ENCODE results near the gene CHD5. TPM values are rescaled to one million over a fixed set of nuclear protein-coding genes. Genes with fewer than 3 reads are reported as not detected.

Gene CHD5
- total and polyA plus RNA-seq, 9 donors: 0.09 to 0.26 (median 0.19) TPM

DNA sequence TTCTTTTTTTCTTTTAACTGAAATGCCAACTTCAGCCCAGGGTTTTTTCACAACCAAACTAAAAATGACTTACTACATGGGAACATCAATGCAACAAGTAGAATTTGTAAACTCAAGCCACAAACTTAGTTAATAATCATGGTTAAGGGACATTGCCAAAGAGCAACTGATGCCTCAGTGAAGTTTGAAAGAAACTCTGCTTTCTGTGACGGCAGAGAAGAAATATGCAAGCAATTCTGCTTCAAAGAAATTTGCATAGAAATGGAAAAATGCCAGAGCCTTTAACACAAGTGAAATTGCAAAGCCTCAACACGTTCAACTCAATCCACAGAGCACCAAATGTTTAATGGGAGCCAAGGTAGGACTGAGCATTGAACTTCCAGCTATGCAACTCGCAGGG, 5.0 kb upstream of the CHD5 start:
- H3K9me3 ChIP-seq (replicated peaks; ENCODE audit: control insufficient read depth, low read depth, low read length): no peaks in the 10 kb centered on the region
- H3K36me3 ChIP-seq (ENCODE audit: control insufficient read depth, insufficient read depth, low read length): peaks cover 35% of the 10 kb centered on the region
- H3K4me3 ChIP-seq (ENCODE audit: low read length): no peak overlapping the region
- H3K4me1 ChIP-seq (ENCODE audit: control insufficient read depth, insufficient read depth, low read length): peaks cover 9% of the 10 kb centered on the region
- DNase-seq: no peak
- peaks cover 28% of the 10 kb centered on the region for H3K27me3 ChIP-seq (ENCODE audit: control insufficient read depth, insufficient read depth, low read length)
- 56% methylated on average over 2 of the region's 3 CpGs for WGBS (ENCODE audit: insufficient coverage)
- H3K27ac ChIP-seq (ENCODE audit: low read length): no peak overlapping the region

DNA sequence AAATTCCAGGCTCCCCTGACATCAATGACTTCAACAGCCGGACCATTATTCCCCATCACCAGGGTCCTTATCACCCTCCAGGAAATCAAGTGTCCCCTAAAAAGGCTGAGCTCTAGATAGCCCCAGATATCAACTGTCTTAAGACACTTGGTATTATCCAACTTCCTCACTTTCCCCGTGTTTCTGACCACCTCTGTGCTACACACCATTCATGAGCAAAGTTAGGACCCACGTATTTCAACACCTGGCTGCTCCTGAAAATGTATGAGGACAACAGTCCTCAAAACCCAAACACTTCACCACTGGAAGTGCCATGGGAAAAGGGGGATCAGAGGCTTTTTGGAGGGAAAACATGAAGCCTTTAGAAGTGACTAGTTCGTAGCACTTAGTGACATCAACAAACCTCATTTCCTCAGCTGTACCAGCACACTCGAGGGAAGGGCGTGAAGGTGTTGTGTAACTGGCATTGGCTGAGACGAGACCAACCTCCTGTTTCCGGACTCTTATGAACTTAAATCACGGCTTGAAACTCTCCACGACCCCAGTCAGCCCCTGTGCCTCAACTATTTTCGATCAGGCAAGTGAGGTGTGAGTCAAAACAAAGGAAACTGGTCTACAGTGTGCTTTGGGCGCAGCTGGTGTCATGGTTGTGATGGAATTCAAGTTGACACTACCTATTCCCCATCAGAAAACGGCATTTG, 4.1 kb upstream of the CHD5 start:
- Histone ChIP-seq H3K4me3 (ENCODE audit: low read length) (no peak overlapping the region), H3K4me1 (ENCODE audit: control insufficient read depth, insufficient read depth, low read length) (peaks cover 9% of the 10 kb centered on the region), H3K36me3 (ENCODE audit: control insufficient read depth, insufficient read depth, low read length) (peaks cover 29% of the 10 kb centered on the region), H3K27ac (ENCODE audit: low read length) (no peak overlapping the region), H3K9me3 (replicated peaks; ENCODE audit: control insufficient read depth, low read depth, low read length) (no peaks in the 10 kb centered on the region), H3K27me3 (ENCODE audit: control insufficient read depth, insufficient read depth, low read length) (peaks cover 29% of the 10 kb centered on the region)
- 81% methylated on average over 6 of the region's 13 CpGs for WGBS (ENCODE audit: insufficient coverage)
- no peak for DNase-seq

DNA sequence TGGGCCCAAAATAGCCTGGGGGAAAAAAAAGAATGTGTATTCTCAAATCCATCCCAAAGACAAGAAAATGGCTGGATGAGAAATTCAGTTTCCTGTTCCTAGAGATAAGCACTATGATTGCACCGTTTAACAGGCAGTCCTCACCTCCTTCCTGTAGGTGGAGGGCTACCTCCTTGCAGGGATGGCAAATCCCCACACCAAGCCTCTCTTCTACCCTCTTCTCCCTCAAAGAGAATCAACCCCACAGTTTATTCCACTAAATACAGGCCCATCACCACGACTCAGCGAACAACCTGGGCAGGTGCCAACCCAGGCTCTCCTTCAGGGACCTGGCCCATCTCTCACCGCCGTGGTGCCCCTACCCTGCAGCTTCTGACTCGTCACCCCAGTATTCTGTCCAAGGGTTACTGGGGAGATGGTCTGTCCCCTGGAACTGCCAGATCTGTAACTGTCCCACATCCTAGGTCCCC, 3.4 kb upstream of the CHD5 start:
- DNase-seq: no peak
- no peaks in the 10 kb centered on the region for H3K9me3 ChIP-seq (replicated peaks; ENCODE audit: control insufficient read depth, low read depth, low read length)
- H3K4me3 ChIP-seq (ENCODE audit: low read length): no peak overlapping the region
- H3K27me3 ChIP-seq (ENCODE audit: control insufficient read depth, insufficient read depth, low read length): peaks cover 36% of the 10 kb centered on the region
- peaks cover 23% of the 10 kb centered on the region for H3K36me3 ChIP-seq (ENCODE audit: control insufficient read depth, insufficient read depth, low read length)
- peaks cover 15% of the 10 kb centered on the region for H3K4me1 ChIP-seq (ENCODE audit: control insufficient read depth, insufficient read depth, low read length)
- 60% methylated on average over 2 of the region's 6 CpGs for WGBS (ENCODE audit: insufficient coverage)
- H3K27ac ChIP-seq (ENCODE audit: low read length): no peak overlapping the region

DNA sequence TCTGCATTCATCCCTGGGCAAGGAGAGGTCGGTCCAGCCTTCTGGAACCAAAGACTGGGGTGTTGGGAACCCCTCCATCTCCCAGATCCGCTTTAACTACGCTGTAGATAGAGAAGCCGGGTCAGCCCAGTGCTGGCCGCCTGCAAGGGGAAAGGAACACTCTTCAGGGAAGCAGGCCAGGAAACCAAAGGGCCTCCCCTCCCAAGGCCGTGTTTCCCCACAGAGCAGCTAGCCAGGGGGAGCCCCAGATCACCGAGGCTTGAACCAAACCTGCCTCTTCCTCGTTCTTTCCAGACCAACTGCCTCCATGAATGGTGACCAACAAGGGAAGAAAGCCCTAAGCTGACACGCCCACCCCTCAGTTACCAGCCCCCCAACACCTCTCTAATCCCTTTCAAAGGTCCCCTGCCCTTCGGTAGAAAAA, 1.2 kb upstream of the CHD5 start:
- H3K27me3 ChIP-seq (ENCODE audit: control insufficient read depth, insufficient read depth, low read length): peaks cover 58% of the 10 kb centered on the region
- H3K36me3 ChIP-seq (ENCODE audit: control insufficient read depth, insufficient read depth, low read length): peaks cover 10% of the 10 kb centered on the region
- peak; percentile 31 for DNase-seq
- 0% methylated on average over 4 of the region's 10 CpGs for WGBS (ENCODE audit: insufficient coverage)
- H3K4me1 ChIP-seq (ENCODE audit: control insufficient read depth, insufficient read depth, low read length): peaks cover 15% of the 10 kb centered on the region
- no peak overlapping the region for H3K4me3 ChIP-seq (ENCODE audit: low read length)
- H3K27ac ChIP-seq (ENCODE audit: low read length): no peak overlapping the region
- no peaks in the 10 kb centered on the region for H3K9me3 ChIP-seq (replicated peaks; ENCODE audit: control insufficient read depth, low read depth, low read length)

DNA sequence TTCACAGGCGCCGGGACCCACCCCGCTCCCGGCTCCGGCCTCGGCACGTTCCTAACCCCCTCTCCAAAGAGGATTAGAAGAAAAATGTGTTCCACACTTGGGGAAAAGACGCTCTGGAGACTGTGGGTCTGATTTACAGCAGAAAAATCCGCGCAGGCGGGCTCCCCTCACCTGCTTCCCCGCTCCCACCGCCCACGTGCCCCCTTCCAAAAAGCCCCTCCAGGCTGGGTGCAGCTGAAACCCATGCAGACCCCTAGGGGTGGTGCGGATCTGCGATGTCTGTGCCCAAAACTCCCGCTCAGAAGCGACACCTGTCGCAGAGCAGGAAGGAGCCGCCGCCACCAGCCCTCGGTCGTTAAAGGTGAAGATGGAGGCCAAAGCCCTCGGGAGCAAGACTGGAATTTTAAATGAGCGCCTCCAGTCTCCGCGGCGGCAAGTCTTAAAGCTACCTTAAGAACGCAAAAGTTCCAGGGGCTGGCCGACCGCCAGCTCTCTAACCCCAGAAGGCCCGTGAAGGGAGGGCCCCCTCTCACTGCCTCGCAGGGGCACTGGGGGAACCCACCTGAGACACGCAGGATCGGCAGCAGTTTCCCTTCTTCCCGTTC, 688 bp upstream of the CHD5 start:
- no peak overlapping the region for H3K27ac ChIP-seq (ENCODE audit: low read length)
- H3K4me3 ChIP-seq (ENCODE audit: low read length): no peak overlapping the region
- H3K36me3 ChIP-seq (ENCODE audit: control insufficient read depth, insufficient read depth, low read length): peaks cover 7% of the 10 kb centered on the region
- peaks cover 15% of the 10 kb centered on the region for H3K4me1 ChIP-seq (ENCODE audit: control insufficient read depth, insufficient read depth, low read length)
- H3K27me3 ChIP-seq (ENCODE audit: control insufficient read depth, insufficient read depth, low read length): peaks cover 63% of the 10 kb centered on the region
- WGBS (ENCODE audit: insufficient coverage): 2% methylated on average over 24 of the region's 36 CpGs
- H3K9me3 ChIP-seq (replicated peaks; ENCODE audit: control insufficient read depth, low read depth, low read length): no peaks in the 10 kb centered on the region
- no peak for DNase-seq

DNA sequence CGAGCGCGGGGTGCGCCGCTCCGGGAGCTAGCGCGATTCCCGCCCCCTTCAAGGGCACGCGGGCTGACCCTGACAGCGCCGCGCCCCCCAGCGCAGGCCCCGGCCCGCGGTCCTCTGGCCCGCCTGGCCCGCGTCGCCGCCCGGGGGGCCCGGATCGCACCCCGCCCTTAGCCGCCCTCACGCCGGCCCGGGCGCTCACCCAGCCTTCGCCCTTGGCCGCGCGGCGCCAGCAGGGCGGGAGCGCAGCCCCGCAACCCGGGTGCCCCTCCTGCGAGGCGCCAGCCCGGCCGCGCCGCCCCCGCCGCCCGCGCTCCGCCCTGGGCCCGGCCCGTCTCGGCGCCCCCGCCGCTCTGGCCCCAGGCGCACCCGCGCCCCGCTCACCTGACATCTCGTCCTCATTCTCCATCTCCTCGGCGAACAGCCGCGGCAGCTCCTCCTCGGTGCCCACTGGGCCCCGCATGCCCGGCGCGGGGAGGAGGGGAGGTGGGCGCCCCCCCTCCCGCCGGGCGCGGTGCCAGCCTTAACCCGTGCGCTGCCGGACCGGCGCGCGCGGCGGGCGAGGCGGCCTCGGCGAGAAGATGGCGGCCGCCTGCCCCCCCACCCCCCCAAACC, 451 bp downstream of the CHD5 start:
- WGBS (ENCODE audit: insufficient coverage): under 1% methylated on average over 72 of the region's 92 CpGs
- Histone ChIP-seq H3K27ac (ENCODE audit: low read length) (no peak overlapping the region), H3K4me1 (ENCODE audit: control insufficient read depth, insufficient read depth, low read length) (peaks cover 15% of the 10 kb centered on the region), H3K9me3 (replicated peaks; ENCODE audit: control insufficient read depth, low read depth, low read length) (no peaks in the 10 kb centered on the region), H3K27me3 (ENCODE audit: control insufficient read depth, insufficient read depth, low read length) (peaks cover 63% of the 10 kb centered on the region), H3K4me3 (ENCODE audit: low read length) (no peak overlapping the region), H3K36me3 (ENCODE audit: control insufficient read depth, insufficient read depth, low read length) (no peaks in the 10 kb centered on the region)
- DNase-seq: no peak

DNA sequence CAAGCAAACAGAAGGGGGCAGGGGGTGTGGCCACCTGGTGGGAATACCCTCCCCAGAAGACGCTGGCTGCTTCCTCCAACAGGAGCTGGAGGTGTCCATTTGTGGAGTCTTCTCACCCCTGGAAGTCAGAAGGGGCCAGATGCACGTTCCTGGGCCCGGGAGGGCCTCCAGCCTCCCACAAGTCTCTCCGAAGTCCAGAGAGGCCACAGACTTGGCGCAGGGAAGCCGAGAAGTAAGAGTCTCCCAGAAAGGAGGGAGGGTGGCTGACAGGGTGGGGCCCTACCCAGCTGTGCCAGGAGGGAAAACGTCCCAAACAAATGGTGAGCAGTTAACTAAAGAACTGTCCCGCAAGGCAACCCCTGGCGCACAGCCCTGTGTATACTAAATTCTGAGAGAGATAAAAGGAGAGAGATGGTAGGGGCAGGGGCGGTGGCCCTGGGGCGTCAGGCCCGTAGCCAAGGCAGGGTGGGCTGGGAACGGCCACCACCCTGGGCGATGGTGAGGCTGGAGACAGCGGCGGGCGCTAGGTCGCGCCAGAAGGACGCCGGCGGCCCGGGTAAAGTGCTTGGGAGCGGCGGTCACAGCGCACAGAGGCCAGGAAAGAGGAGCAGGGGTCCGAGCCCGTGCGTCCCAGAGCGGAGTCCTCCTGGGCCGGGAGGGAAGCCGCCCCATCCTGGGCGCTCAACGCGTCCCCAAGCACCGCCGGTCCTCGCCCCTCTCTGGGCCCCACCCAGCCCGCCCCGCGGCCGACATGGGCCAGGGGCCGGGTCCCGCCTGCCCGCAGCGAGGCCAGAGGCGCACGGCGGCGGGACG, 1.2 kb downstream of the CHD5 start:
- DNase-seq: no peak
- Histone ChIP-seq H3K27me3 (ENCODE audit: control insufficient read depth, insufficient read depth, low read length) (peaks cover 63% of the 10 kb centered on the region), H3K27ac (ENCODE audit: low read length) (no peak overlapping the region), H3K9me3 (replicated peaks; ENCODE audit: control insufficient read depth, low read depth, low read length) (no peaks in the 10 kb centered on the region), H3K4me1 (ENCODE audit: control insufficient read depth, insufficient read depth, low read length) (peaks cover 15% of the 10 kb centered on the region), H3K4me3 (ENCODE audit: low read length) (no peak overlapping the region), H3K36me3 (ENCODE audit: control insufficient read depth, insufficient read depth, low read length) (no peaks in the 10 kb centered on the region)
- WGBS (ENCODE audit: insufficient coverage): 3% methylated on average over 47 of the region's 51 CpGs

DNA sequence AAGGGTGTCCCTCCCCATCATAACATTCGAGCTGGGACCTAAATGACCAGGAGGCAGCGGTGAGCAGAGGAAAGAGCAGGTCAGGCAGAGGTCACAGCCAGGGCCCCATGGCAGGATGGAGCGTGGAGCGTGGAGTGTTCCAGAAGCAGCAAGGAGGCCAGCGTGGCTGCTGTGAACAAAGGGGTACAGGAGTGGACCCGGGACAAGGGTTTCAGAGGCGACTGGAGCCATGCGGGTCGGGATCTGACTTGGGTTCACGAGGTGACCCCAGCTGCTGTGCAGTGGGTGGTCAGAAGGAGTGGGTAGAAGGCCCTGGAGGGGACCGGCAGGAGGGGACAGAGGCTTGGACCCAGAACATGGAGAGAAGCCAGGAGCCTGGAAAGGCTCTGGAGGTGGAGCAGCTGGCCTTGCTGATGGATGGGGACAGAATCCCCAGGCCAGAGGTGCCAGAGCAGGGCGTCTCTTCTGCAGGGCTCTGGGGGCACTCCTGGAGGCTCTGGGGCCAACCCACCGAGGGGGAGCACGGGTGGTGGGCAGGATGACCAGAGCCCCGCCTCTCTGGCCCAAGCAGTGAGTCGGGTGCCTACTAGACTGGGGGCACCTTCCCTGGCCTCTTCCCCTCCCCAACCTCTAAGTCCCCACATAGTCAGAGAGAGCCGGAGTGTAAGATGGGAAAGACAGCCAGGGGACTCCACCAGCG, 2.3 kb downstream of the CHD5 start:
- peaks cover 55% of the 10 kb centered on the region for H3K27me3 ChIP-seq (ENCODE audit: control insufficient read depth, insufficient read depth, low read length)
- DNase-seq: no peak

DNA sequence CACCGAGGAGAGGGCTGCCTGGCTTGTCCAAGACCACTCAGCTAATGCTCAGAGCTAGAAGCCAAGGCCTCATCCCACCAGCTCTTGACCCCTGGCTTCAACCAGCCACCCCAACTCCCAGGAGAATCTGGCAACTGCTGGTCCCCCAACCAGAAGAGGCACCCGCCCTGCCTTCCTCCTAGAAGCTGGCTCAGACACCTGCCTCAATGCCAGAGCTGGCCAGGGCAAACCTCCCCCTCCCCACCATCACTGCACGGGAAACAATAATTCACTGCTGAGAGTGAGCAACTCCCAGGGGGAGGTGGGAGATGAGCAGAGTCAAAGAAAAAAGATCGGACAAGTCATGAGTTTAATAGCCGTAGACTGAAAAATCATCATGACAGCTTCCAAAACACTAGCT, 3.3 kb downstream of the CHD5 start:
- WGBS (ENCODE audit: insufficient coverage): 90% methylated on average over 1 of the region's 5 CpGs
- DNase-seq: no peak
- peaks cover 52% of the 10 kb centered on the region for H3K27me3 ChIP-seq (ENCODE audit: control insufficient read depth, insufficient read depth, low read length)

More for the DNA sequence above, 2.3 kb downstream of the CHD5 start:
- no peaks in the 10 kb centered on the region for H3K9me3 ChIP-seq (replicated peaks; ENCODE audit: control insufficient read depth, low read depth, low read length)
- no peaks in the 10 kb centered on the region for H3K36me3 ChIP-seq (ENCODE audit: control insufficient read depth, insufficient read depth, low read length)
- H3K4me1 ChIP-seq (ENCODE audit: control insufficient read depth, insufficient read depth, low read length): peaks cover 15% of the 10 kb centered on the region
- 72% methylated on average over 16 of the region's 18 CpGs for WGBS (ENCODE audit: insufficient coverage)
- H3K27ac ChIP-seq (ENCODE audit: low read length): no peak overlapping the region
- H3K4me3 ChIP-seq (ENCODE audit: low read length): no peak overlapping the region

More for the DNA sequence above, 3.3 kb downstream of the CHD5 start:
- H3K9me3 ChIP-seq (replicated peaks; ENCODE audit: control insufficient read depth, low read depth, low read length): no peaks in the 10 kb centered on the region
- H3K27ac ChIP-seq (ENCODE audit: low read length): no peak overlapping the region
- no peak overlapping the region for H3K4me3 ChIP-seq (ENCODE audit: low read length)
- H3K4me1 ChIP-seq (ENCODE audit: control insufficient read depth, insufficient read depth, low read length): peaks cover 15% of the 10 kb centered on the region
- no peaks in the 10 kb centered on the region for H3K36me3 ChIP-seq (ENCODE audit: control insufficient read depth, insufficient read depth, low read length)

All from muscle of leg (tissue), 11 donors.